H9 (cell line): Measurements from ENCODE around the gene KLK10. TPM values are rescaled to one million over a fixed set of nuclear protein-coding genes. Genes with fewer than 3 reads are reported as not detected.
A peak's percentile ranks its signal among the peaks of the same experiment; 100 is the strongest.

ENCODE experiments used
- DNase-seq: peaks from one replicate; pipeline ENCODE4 v3.0.0-alpha.2; 2017
- H2AFZ ChIP-seq: one replicate; pipeline ENCODE4 v1.6.1; 2013; ENCODE audit warnings: mild to moderate bottlenecking, low read length, control low read depth, moderate library complexity
- H2AK5ac ChIP-seq: 2 replicates; pipeline ENCODE4 v1.6.1; 2013; ENCODE audit warnings: low read length, control low read depth, mixed read lengths; ENCODE audit not compliant: insufficient read length
- H2BK120ac ChIP-seq: one replicate; pipeline ENCODE4 v1.6.1; 2013; ENCODE audit warnings: low read depth, mild to moderate bottlenecking, low read length, control low read depth, inconsistent platforms; ENCODE audit not compliant: poor library complexity, severe bottlenecking
- H2BK12ac ChIP-seq: 2 replicates; pipeline ENCODE4 v1.6.1; 2013; ENCODE audit warnings: low read length, control low read depth, mixed read lengths, low read depth; ENCODE audit not compliant: insufficient read length
- H2BK15ac ChIP-seq: 2 replicates; pipeline ENCODE4 v1.6.1; 2013; ENCODE audit warnings: low read depth, low read length, control low read depth
- H2BK20ac ChIP-seq: one replicate; pipeline ENCODE4 v1.6.1; 2013; ENCODE audit warnings: low read depth, mild to moderate bottlenecking, low read length, control low read depth, inconsistent platforms; ENCODE audit not compliant: poor library complexity, severe bottlenecking
- H2BK5ac ChIP-seq: 2 replicates; pipeline ENCODE4 v1.6.1; 2013; ENCODE audit warnings: low read length, control low read depth, mixed read lengths; ENCODE audit not compliant: insufficient read length
- H3K14ac ChIP-seq: 2 replicates; pipeline ENCODE4 v1.6.1; 2013; ENCODE audit warnings: low read length, control low read depth; ENCODE audit not compliant: insufficient read depth
- H3K18ac ChIP-seq: 2 replicates; pipeline ENCODE4 v1.6.1; 2013; ENCODE audit warnings: low read depth, mild to moderate bottlenecking, mixed read lengths, low read length, control low read depth; ENCODE audit not compliant: insufficient read length
- H3K23ac ChIP-seq: 2 replicates; pipeline ENCODE4 v1.6.1; 2013; ENCODE audit warnings: low read length, control low read depth, mixed read lengths, low read depth; ENCODE audit not compliant: insufficient read length
- H3K23me2 ChIP-seq: 2 replicates; pipeline ENCODE4 v1.6.1; 2013; ENCODE audit warnings: low read depth, mild to moderate bottlenecking, mixed read lengths, low read length, control low read depth; ENCODE audit not compliant: insufficient read length, poor library complexity, severe bottlenecking
- H3K27ac ChIP-seq: 2 replicates; pipeline ENCODE4 v1.5.1; 2013; ENCODE audit warnings: low read length, control low read depth, mixed read lengths, low read depth; ENCODE audit not compliant: insufficient read length
- H3K27me3 ChIP-seq: 2 replicates; pipeline ENCODE4 v1.6.1; 2013; ENCODE audit warnings: low read length, control low read depth, inconsistent platforms; ENCODE audit not compliant: insufficient read depth
- H3K4ac ChIP-seq: 2 replicates; pipeline ENCODE4 v1.6.1; 2013; ENCODE audit warnings: low read depth, mild to moderate bottlenecking, control low read depth, inconsistent platforms, low read length, moderate library complexity
- H3K4me1 ChIP-seq: 2 replicates; pipeline ENCODE4 v1.6.1; 2013; ENCODE audit warnings: low read length, control low read depth, inconsistent platforms; ENCODE audit not compliant: insufficient read depth
- H3K4me2 ChIP-seq: 2 replicates; pipeline ENCODE4 v1.6.1; 2013; ENCODE audit warnings: low read length, control low read depth, mixed read lengths; ENCODE audit not compliant: insufficient read length, insufficient read depth
- H3K56ac ChIP-seq: 2 replicates; pipeline ENCODE4 v1.6.1; 2013; ENCODE audit warnings: low read depth, mild to moderate bottlenecking, mixed read lengths, low read length, control low read depth; ENCODE audit not compliant: insufficient read length
- H3K79me1 ChIP-seq: 2 replicates; pipeline ENCODE4 v1.6.1; 2013; ENCODE audit warnings: low read depth, mild to moderate bottlenecking, moderate library complexity, low read length, control low read depth, inconsistent platforms; ENCODE audit not compliant: insufficient read depth, poor library complexity, severe bottlenecking
- H3K79me2 ChIP-seq: 2 replicates; pipeline ENCODE4 v1.6.1; 2013; ENCODE audit warnings: low read length, control low read depth, inconsistent platforms; ENCODE audit not compliant: insufficient read depth
- H3K9ac ChIP-seq: 2 replicates; pipeline ENCODE4 v1.6.1; 2013; ENCODE audit warnings: low read length, control low read depth, mixed read lengths; ENCODE audit not compliant: insufficient read length; ENCODE audit errors: extremely low read depth
- H3K9me3 ChIP-seq: one replicate; pipeline ENCODE4 v1.6.1; 2013; ENCODE audit warnings: low read depth, low read length, inconsistent platforms; ENCODE audit not compliant: control insufficient read depth
- H3T11ph ChIP-seq: one replicate; pipeline ENCODE4 v1.6.1; 2013; ENCODE audit warnings: mild to moderate bottlenecking, low read length, control low read depth, inconsistent platforms
- H4K20me1 ChIP-seq: one replicate; pipeline ENCODE4 v1.6.1; 2013; ENCODE audit not compliant: control insufficient read depth, insufficient read length, insufficient read depth
- H4K5ac ChIP-seq: 2 replicates; pipeline ENCODE4 v1.6.1; 2013; ENCODE audit warnings: low read depth, mild to moderate bottlenecking, mixed read lengths, low read length, control low read depth; ENCODE audit not compliant: insufficient read length
- H4K8ac ChIP-seq: replicated peaks from 2 replicates; pipeline ENCODE4 v1.6.1; 2013; ENCODE audit warnings: low read length, control low read depth, mixed read lengths, low read depth; ENCODE audit not compliant: insufficient read length
- H4K91ac ChIP-seq: 2 replicates; pipeline ENCODE4 v1.6.1; 2013; ENCODE audit warnings: low read depth, mild to moderate bottlenecking, moderate library complexity, mixed read lengths, low read length, control low read depth; ENCODE audit not compliant: insufficient read length
- H3K27ac Mint-ChIP-seq, 3 experiments: 2 replicates in 2 of 3; 3 replicates in 1 of 3; pipeline ENCODE4 v1.8.0; 2020 to 2021; ENCODE audit warnings: mixed read lengths in 3 of 3, mild to moderate bottlenecking in 1 of 3, moderate library complexity in 1 of 3
- H3K27me3 Mint-ChIP-seq: 2 replicates; pipeline ENCODE4 v1.8.0; 2021; ENCODE audit warnings: low read depth, mild to moderate bottlenecking, moderate library complexity, mixed read lengths
- H3K36me3 Mint-ChIP-seq, 3 experiments: 2 replicates in 2 of 3; 3 replicates in 1 of 3; pipeline ENCODE4 v1.8.0; 2020 to 2021; ENCODE audit warnings: low read depth in 3 of 3, mixed read lengths in 3 of 3; ENCODE audit not compliant: insufficient read depth in 1 of 3
- H3K4me1 Mint-ChIP-seq, 2 experiments: 2 replicates each; pipeline ENCODE4 v1.8.0; 2020; ENCODE audit warnings: mixed read lengths in 2 of 2
- H3K4me3 Mint-ChIP-seq, 2 experiments: 2 replicates in 1 of 2; 3 replicates in 1 of 2; pipeline ENCODE4 v1.8.0; 2020 to 2021; ENCODE audit warnings: mild to moderate bottlenecking in 2 of 2, mixed read lengths in 2 of 2, moderate library complexity in 1 of 2
- H3K9me3 Mint-ChIP-seq, 2 experiments: 2 replicates in 1 of 2; 3 replicates in 1 of 2; pipeline ENCODE4 v1.8.0; 2020; ENCODE audit warnings: mild to moderate bottlenecking in 2 of 2, mixed read lengths in 2 of 2, moderate library complexity in 1 of 2
- WGBS: extraction: QIAGEN DNeasy Blood & Tissue Kit; methylation state at CpG from one replicate; pipeline ENCODE4 v1.1.7; 2013; ENCODE audit warnings: missing lambda C conversion rate, low lambda C conversion rate, mixed read lengths; ENCODE audit not compliant: insufficient read length; ENCODE audit errors: extremely low coverage; 5-methylcytosine and 5-hydroxymethylcytosine counted together
- total RNA-seq: library from RNA; stranded (reverse); gene quantifications from 2 replicates; pipeline ENCODE4 v1.2.1, GENCODE V29; 2021
- TF ChIP-seq, protein P1 (sequence below): fragments of 200-600 bp; sonication (generic); conservative IDR thresholded peaks from 3 replicates; pipeline ENCODE4 v1.8.0; 2021; ENCODE audit warnings: antibody characterized with exemption, mild to moderate bottlenecking

The KLK10 gene
- total RNA-seq, 1 experiment from 2014 or later, result 1.3 TPM

DNA sequence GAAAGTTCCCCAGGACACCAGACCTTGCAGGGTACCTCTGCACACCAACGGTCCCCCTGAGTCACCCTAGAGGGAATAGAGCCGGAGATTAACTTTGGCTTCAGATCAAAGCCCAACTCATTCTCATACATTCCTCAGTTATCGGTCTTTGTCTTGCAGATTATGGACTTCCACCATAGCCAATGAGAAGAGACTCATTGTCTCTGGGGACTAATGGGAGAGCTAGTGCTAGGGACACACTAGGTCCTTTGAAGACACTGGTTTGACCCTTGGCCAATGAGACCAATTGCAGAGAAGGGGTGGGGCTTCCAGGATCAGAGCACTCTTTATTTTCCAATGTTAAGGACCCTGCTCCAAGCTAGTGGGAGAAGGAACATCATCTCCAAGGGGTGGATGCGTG is 41.9 kb downstream of the KLK10 start:
- no peak overlapping the region for H2BK5ac ChIP-seq
- TF ChIP-seq, protein P1, sequence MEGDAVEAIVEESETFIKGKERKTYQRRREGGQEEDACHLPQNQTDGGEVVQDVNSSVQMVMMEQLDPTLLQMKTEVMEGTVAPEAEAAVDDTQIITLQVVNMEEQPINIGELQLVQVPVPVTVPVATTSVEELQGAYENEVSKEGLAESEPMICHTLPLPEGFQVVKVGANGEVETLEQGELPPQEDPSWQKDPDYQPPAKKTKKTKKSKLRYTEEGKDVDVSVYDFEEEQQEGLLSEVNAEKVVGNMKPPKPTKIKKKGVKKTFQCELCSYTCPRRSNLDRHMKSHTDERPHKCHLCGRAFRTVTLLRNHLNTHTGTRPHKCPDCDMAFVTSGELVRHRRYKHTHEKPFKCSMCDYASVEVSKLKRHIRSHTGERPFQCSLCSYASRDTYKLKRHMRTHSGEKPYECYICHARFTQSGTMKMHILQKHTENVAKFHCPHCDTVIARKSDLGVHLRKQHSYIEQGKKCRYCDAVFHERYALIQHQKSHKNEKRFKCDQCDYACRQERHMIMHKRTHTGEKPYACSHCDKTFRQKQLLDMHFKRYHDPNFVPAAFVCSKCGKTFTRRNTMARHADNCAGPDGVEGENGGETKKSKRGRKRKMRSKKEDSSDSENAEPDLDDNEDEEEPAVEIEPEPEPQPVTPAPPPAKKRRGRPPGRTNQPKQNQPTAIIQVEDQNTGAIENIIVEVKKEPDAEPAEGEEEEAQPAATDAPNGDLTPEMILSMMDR, result no peak
- no peak overlapping the region for H3K18ac ChIP-seq
- H3K79me1 ChIP-seq, result no peaks in the 10 kb centered on the region
- H3K27ac ChIP-seq, result no peak overlapping the region
- H2BK120ac ChIP-seq, result no peak overlapping the region
- H4K5ac ChIP-seq, result no peak overlapping the region
- H3K23me2 ChIP-seq, result no peaks in the 10 kb centered on the region
- H4K91ac ChIP-seq, result no peak overlapping the region
- H3K9me3 ChIP-seq, result no peaks in the 10 kb centered on the region
- no peak overlapping the region for H3K9ac ChIP-seq
- DNase-seq, result no peak
- no peak overlapping the region for H3K23ac ChIP-seq
- no peak overlapping the region for H3K56ac ChIP-seq
- H3K4me1 ChIP-seq, result peaks cover 6% of the 10 kb centered on the region; the same call in 1 of the 2 replicates
- no peaks in the 10 kb centered on the region for H3K36me3 Mint-ChIP-seq
- H3K27ac Mint-ChIP-seq, result peak overlapping the region in 1 of 3 experiments; percentile 94; a peak in 1 of 7 replicates
- no peak overlapping the region for H3K4ac ChIP-seq
- H3K4me1 Mint-ChIP-seq, result peaks cover 37 to 55% of the 10 kb centered on the region in 2 experiments
- H2BK20ac ChIP-seq, result no peak overlapping the region
- H3K4me3 Mint-ChIP-seq, result peak overlapping the region in 1 of 2 experiments; percentile 3; a peak in 1 of 5 replicates
- no peak overlapping the region for H3K4me2 ChIP-seq
- no peak overlapping the region for H4K8ac ChIP-seq
- H3K79me2 ChIP-seq, result no peaks in the 10 kb centered on the region
- no peak overlapping the region for H3T11ph ChIP-seq
- no peak overlapping the region for H2AK5ac ChIP-seq
- no CpG with 5 or more reads among the region's 4 CpGs for WGBS
- H2AFZ ChIP-seq, result no peak overlapping the region
- no peaks in the 10 kb centered on the region for H4K20me1 ChIP-seq
- H3K27me3 Mint-ChIP-seq, result peaks cover 16% of the 10 kb centered on the region
- H2BK15ac ChIP-seq, result no peak overlapping the region
- no peaks in the 10 kb centered on the region for H3K9me3 Mint-ChIP-seq
- no peak overlapping the region for H2BK12ac ChIP-seq
- H3K27me3 ChIP-seq, result no peaks in the 10 kb centered on the region
- no peak overlapping the region for H3K14ac ChIP-seq
